Stromal cell of bone marrow (primary cell): Measurements from ENCODE around the gene N4BP2L1.

Experiments used
- DNase-seq: peaks from one replicate; pipeline ENCODE4 v3.0.0-alpha.2; 2012; ENCODE audit warnings: low read depth

N4BP2L1 gene

DNA sequence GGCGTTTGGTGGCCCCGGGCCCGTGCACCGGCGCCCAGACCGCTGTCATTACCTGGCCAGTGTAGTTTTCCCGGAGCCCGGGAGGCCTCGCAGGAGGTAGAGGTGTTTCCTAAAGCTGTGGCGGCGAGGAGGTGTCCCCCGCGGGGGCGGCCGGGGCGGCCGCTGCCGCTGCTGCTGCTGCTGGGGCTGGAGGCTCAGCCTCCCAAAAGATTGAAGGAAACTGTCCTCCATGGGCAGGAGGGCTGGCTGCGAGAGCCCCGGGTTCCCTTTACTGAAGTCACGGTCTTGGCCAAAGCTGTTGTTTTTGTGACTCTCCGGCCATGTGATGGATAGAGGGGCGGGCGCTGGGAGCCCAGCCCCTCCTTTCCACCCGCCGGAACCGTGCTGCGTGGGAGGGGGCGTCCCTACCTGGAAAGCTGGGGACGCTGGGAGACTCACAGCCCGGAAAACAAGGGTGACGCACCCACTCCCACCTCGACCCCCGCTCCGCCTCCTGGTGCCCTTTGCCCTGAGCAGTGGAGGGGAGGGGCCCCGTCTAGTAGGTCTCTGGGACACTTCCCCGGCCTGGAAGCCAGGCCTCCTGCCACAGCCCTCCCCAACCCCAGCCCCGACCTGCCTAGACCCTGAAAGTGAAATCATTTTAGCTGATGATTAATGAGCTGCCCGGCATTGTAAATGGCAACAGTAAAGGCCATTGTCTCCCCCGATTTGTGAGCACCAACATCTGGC, at the start of gene N4BP2L1:
Gene N4BP2L1 (minus strand): TSS at position 279 of the 729 bp plus-strand sequence. CDS start 48 bp downstream, at position 231.
- DNase-seq = peak; percentile 43

DNA sequence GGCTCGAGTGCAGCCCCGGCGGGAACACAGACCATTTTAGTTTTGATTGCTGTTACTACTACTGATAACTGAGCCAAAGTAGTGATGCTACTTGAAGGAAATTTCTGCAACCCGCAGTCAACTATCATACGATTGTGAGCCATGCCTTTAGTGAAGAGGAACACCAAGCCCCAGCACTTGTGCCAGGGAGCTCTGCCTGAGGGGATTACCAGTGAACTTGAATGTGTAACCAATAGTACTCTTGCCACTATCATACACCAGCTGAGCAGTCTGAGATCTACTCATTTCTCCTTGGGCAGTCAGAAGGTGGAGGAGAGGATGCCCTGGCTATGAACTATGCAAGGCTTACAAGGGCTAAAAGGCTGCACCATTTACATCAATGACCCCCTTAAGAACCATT, 49.0 kb upstream of the N4BP2L1 start:
- DNase-seq = no peak

DNA sequence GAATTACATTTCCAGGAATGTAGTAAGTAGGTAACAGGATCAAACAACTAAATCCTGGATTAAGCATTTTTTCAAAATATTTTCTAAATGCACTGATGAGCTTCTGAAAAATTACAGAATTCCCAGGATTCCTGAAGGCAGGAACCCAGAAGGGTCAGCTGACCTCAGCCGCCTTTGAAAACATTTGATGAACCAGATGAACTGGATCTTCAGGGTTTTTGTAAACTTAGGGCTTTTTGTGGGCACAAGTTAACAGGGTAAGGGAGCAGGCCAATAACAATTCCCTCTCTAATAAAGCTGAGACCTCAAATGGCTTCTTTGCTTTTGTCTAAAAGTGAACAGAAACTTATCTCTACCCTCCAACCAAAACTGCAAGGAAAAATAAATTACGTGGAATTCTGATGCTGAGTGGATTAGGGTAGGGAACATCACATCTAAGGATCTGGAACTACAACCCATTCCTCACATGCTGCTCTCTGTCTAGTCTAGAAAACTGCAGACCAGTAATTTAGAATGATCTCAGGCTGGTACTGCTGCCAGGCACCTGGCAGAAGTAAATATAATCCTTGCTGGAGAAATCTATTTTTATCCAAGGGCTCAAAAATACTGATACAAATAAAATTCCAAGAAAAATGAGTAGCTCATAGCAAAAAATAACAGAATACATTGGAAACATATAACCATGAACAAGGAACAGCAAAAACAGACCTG, 48.2 kb upstream of the N4BP2L1 start:
- DNase-seq = no peak

DNA sequence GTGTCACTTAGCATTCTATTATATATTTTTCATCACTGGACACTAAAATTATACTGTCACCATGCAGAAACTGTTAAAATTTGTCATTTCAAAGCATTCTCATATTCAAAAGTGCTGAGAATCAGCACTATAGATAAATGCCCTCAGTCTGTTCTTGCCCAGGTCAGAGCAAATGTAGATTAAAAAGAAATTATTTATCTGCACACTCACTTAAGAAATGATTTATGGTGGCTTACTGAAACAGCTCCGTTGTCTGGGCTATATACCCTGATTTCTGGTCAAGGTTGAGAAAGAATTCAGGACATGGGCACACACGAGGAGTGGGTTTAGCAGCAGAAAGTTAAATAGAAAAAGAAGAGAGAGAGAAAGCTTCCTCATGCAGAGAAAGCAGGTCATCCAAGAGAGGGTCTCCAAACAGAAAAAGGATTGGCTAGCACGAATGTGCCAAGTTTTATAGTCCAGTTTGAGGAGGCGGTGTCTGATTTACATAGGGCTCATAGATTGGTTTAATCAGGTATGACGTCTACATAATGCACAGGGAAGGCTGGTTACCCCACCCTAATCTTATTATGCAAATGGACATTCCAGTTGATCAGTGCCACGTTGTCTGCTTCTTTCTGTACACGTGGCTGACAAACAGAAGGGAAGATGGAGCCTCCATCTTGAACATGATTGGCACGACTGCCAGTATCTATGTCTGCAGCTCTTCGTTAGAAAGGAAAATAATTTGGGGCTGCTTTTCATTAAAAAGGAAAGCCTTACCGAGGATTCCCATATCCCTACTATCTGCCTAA, 47.3 kb upstream of the N4BP2L1 start:
- DNase-seq = no peak

DNA sequence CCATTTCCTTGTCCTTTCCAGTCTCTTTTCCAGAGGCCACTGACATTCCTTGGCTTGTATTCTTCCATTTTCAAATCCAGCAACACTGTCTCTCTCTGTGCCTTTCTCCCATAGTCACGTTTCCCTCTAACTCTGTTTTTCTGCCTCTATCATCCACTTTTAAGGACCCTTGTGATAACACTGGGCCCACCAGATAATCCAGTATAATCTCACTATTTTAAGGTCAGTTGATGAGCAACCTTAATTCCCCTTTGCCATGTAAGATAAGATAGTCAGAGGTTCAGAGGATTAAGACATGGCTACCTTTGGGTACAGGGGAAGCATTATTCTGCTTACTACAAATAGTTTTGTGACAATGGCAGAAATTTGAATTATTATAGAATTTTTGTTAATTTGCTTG, 45.7 kb upstream of the N4BP2L1 start:
- no peak for DNase-seq

DNA sequence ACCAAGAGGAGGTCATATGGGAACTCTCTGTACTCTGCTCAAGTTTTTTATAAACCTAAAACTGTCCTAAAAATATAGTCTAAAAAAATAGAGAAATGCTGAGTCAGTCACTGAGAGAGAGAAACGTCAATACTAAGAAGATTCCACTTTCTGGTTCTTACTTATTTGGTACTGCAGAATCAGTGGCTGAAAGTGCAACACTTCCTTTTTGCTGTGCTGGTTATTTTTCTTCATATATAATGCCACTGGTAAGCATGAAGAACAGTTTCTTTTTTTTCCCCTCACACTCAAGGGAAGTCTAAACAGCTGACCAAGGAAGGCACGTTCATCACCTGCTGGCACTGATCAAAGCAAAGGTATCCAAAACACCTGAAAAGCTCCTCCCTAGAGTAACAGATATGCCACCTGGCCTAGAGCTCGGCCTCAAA, 44.3 kb upstream of the N4BP2L1 start:
- no peak for DNase-seq

GRCh38 chr13:32471187-32471922, 43.4 kb upstream of the N4BP2L1 start:
- DNase-seq = no peak

DNA sequence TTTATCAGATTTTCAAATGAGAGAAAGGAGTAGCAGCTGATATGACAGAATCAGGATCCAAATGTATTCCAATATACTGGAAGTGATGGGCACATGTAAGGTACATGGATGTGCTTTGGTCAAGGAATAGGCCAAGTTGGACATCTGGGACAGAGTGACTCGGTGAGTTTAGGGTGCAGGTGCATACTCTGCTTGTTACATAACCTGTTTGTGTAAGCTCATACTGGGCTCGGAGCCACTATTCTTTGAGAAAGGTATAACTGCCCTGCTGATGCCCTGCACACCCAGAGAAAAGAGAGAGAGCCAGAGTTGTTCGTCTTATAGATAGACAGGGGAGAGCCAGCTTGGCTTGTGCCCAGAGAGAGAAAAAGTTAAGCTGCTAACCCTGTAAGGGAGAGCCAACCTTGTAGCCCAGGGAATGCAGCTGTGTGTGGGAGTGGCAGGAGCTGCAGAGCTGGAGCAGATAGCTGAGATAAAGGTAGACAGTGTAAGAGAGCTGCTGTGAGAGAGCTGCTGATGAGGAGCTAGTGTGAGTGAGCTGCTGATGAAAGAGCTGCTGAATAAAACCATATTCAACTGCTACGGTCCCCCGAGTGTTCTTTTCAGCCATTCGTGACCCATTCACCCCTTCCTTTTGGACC, 40.7 kb upstream of the N4BP2L1 start:
- no peak for DNase-seq

DNA sequence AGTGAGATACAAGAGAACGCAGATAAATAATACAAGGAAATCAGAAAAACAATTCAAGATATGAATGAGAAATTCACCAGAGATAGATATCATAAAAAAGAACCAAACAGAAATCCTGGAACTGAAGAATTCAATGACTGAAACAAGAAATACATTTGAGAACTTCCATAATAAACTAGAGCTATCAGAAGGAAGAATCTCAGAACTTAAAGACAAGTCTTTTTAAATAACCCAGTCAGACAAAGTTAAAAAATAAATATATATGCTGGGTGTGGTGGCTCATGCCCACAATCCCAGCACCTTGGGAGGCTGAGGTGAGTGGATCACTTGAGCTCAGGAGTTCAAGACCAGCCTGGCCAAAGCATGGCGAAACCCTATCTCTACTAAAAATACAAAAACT, 28.7 kb upstream of the N4BP2L1 start:
- no peak for DNase-seq

- no peak for DNase-seq
Observed at GRCh38 chr13:32455594-32455903, 27.6 kb upstream of the N4BP2L1 start.

GRCh38 chr13:32454886-32455593, 27.1 kb upstream of the N4BP2L1 start:
- no peak for DNase-seq

- DNase-seq = no peak
Observed at GRCh38 chr13:32453981-32454380, 26.1 kb upstream of the N4BP2L1 start.

- DNase-seq = no peak
Observed at GRCh38 chr13:32448972-32449371, 21.0 kb upstream of the N4BP2L1 start.

DNA sequence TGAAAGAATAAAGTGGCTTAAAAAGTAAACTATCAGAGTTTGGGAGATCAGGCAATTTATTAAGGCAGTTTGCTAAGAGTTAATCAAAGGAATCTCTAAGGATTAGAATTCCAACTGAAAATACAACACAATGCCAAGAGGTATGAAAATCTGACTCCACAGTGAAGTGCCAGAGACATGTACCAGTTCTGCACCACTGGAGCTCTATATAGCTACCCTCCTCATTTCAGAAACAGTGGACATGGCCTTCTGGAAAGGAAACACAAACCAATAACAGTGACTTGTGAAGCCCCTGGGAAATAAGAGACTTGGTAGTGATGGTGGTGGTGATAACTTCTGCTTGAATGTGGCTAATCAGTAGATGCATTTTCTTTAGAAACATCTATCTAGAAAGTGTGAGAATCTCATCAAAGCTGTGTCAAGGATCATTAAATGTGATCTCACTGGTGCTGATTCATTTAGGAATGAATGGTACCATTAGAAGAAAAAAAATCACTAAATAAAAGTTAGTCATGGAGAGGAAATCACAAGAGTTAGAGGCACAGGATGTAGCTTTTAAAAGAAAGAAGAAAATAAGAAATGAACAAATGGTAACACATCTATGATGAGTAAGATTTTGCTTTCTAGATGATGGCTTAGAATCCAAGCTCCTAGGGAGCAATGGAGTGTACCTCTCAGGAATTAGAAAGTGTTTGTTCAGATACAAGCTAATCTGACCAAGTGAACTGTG, 20.1 kb upstream of the N4BP2L1 start:
- no peak for DNase-seq

DNA sequence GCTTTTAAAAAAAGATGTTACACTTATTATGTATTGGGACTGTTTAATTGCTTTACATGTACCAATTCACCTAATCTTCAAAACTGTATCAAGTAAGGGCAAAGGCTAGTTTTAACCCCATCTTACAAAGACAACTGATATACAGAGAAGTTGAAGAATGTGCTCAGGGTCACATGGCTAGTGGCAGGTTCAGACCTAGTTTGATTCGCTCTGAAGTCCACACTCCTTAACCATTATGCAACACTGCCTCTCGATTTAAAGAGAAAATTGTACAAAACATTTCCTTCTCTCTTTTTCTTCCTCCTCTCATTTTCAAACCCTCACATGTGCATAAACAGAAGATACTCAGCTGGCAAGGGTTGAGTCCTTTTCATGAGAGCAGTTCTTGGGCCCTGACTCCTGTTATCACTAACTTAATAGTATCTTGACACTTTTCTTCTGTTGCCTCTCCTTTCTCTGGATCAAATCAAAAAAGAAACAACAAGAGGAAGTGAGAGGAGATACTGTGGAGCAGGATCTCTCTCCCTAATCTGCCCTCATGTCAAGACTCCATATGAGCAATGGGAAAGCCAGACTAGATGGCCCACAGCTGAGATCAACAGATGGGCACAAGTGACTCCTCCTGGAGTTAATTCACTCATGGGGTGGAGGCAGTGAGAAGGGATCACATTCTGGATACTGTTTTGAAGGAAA, 19.0 kb upstream of the N4BP2L1 start:
- DNase-seq = no peak

DNA sequence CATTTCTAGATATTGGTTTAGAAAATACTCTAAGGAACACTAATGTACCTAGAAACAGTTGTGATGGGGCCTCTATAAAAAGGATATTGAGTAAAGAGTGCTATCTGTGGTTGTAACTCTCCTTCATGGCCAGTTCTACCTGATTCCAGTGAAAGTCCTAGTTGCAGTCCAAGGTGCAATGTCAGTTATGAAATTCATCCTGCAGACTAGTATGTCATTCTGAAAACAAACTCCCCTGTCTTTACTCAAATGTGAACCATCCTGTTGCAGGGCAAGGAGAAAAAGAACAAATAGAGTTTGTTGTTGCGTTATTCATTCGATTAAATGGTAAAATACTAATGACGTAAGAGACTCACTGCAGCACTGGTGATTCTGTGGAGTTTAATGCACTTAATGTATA, 18.3 kb upstream of the N4BP2L1 start:
- no peak for DNase-seq

DNA sequence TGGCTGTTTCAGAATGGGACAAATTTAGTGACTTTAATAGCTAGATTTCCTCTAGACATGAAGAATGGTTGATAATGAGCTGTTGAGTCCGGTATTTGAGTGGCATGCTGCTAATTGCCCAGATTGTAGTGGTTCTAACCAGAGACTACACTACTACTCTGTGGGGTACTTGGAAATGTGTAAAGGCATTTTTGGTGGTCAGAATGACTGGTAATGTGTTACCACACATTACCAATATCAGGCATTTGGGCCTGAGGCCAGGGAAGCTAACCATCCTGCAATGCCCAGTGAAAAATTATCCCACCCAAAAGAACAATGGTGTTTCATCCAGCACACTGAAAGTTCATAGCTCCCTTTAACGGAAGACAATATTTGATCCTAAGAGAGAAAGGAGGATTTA, 17.5 kb upstream of the N4BP2L1 start:
- no peak for DNase-seq

DNA sequence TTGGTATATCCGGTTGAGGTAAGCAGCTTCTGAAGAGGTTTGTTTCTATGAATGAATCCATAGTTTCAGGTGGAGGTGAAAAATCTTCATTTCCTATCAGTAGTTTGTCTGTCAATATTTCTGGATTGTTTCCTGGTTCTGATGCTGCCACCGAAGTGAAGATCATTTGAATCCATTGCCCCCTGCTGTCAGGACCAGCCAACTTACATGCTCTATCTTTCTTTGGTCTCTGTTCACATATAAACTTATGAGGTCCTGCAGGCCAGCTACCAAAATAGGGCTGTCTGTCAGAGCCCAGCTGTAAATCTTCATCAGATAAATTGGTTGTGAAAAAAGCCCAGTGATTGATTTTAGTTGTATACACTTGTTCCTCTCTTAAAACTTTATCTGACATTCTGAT, 15.2 kb upstream of the N4BP2L1 start:
- DNase-seq = no peak

DNA sequence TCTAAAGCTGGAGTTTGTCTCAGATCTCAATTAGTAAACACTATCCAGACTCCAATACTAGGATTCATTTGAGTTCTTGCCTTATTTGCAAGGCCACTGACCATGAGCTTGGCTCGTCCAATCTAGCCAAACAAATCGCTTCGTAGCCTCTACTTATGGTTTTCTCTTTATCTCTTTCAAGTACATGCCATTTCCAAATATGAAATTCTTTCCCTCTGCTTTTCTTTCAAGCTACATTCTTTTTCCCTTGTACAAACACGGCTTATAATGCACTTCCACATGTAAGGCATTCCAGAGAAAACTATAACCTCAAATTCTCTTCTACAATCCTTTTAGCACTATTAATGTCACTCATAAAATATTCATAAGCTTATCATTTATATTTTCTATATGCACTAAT, 10.9 kb upstream of the N4BP2L1 start:
- no peak for DNase-seq

DNA sequence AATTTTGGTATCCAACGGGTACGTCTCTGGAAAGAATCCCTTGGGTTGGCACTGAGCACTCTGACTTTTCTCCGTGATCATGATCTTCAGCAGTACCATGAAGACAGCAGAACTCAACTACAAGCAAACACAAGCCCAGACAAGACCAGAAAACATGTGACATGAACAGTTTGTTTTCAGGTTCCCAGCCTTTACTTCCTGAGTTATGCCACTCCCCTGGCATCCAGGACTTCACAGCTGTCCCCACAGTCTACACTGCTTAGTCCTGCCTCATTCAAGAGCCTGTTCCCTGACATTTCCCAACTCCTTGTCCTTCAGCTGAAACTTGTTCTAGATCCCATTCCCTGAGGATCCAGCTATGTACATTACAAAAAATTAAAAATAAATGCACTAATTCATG, 4.9 kb upstream of the N4BP2L1 start:
- no peak for DNase-seq
